Right lobe of liver (tissue), 4 donors: ENCODE measurements around the gene ADSS1.

Source experiments
- CTCF ChIP-seq, 4 donors: fragments of 200-600 bp in 3 of 4; fragments of 450-650 bp in 1 of 4; IDR thresholded peaks; one replicate each; pipeline versions ENCODE4 v1.5.1 to v1.8.0; 2016 to 2022; ENCODE audit warnings: antibody characterized with exemption in 4 of 4, mild to moderate bottlenecking in 2 of 4
- POLR2A ChIP-seq: fragments of 450-650 bp; IDR thresholded peaks from one replicate; pipeline ENCODE4 v1.6.1; 2017; ENCODE audit warnings: antibody characterized with exemption, mild to moderate bottlenecking
- donor health status: DM: no; HTN: no; CAD: no.
- donor health status: DM: no; HTN: no; CAD: no.
- donor health status: DM: no; HTN: yes; CAD: no.

- no peak for TF ChIP-seq CTCF (IDR thresholded peaks at IDR 0.05)
- no peak for TF ChIP-seq POLR2A
Measured at GRCh38 chr14:104746934-104747481, 23.0 kb downstream of the ADSS1 start.
